GM21717 (cell line): ENCODE measurements around the gene ADAMTS4.

Experiments
- ATAC-seq: cut with Tn5 transposase; IDR thresholded peaks from one replicate; pipeline ENCODE4 v1.9.1; 2021; ENCODE audit warnings: mild to moderate bottlenecking, moderate library complexity; ENCODE audit not compliant: unreplicated experiment

Gene ADAMTS4

DNA sequence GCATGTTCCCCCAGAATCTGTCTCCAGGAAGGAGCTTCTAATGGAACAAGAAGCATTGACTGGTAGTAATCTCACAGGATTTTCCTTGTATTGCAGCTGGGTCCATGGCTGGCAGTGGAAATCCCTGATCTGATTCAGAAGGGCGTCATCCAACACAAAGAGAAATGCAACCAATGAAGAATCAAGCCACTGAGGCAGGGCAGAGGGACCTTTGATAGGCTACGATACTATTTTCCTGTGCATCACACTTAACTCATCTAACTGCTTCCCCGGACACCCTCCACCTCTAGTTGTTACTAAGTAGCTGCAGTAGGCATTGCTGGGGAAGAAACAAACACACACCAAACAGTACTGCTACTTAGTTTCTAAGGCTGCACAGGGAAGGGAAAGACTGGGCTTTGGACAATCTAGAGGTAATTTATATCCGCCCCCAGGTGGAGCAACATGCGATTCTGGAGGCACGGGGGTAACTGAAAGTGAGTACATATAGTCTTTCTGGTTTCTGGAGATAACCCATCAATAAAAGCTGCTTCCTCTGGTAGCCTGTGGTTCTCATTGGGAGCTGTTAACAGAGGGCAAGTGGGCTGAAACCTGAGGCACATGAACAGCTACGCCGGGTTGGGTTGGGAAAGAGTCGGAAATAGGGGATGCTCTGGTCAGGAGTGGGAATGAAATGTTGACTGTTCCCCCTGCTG is 40.4 kb downstream of the ADAMTS4 start:
- no peak for ATAC-seq

DNA sequence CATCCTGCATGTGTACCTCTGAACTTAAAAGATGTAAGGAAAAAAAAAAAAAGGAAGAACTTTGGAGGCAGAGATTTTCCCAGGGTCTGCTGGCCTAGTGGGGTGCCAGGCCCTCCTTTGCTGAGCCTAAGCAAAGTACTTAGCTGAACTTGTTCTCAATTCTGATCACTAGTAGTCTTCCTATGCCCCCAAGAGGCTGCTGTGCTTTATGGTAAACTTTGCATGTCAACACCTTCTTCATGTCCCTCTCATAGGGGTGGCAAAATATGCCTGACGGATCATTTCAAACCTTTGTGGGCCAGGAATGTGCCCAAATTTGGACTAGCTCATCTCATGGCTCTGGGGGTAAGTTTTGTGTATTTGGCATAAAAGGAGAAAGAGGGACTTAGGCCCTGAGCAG is 41.0 kb downstream of the ADAMTS4 start:
- no peak for ATAC-seq

- peak; percentile 68 for ATAC-seq
Measured at GRCh38 chr1:161153682-161154337, 45.0 kb downstream of the ADAMTS4 start, which contains the start of gene UFC1. Gene UFC1, plus strand, starts transcription at chr1:161153978. Its CDS starts 20 bp downstream, at chr1:161153998.

DNA sequence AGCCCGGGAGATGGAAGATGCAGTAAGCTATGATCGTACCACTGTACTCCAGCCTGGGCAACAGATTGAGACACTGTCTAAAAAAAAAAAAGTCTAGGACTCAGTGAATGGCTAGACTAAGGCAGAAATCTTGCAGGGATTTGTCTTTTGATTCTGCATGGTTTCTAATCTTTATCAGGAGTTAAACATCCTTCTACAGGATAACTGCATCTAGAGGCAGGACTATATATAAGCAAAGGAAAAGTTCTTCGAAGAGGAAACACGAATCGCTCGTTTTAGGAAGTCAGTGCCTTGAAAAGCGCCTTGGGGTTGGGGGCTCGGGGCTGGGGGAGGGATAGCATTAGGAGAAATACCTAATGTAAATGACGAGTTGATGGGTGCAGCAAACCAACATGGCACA is 45.7 kb downstream of the ADAMTS4 start:
- no peak for ATAC-seq

DNA sequence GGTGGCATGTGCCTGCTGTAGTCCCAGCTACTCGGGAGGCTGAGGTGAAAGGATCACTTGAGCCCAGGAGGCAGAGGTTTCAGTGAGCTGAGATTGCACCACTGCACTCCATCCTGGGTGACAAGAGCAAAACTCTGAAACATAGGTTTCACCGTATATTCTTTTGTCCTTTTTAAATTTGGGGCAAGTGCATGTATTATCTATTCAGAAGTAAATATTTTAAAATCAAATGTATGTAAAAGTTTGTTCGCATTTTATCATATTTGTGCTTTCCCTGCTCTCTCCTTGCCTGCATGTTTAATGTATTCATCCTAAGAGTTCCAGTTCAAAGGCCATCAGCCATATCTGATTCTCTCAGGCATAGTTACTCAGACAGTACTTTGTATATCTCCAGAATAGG is 53.0 kb downstream of the ADAMTS4 start:
- ATAC-seq = no peak

DNA sequence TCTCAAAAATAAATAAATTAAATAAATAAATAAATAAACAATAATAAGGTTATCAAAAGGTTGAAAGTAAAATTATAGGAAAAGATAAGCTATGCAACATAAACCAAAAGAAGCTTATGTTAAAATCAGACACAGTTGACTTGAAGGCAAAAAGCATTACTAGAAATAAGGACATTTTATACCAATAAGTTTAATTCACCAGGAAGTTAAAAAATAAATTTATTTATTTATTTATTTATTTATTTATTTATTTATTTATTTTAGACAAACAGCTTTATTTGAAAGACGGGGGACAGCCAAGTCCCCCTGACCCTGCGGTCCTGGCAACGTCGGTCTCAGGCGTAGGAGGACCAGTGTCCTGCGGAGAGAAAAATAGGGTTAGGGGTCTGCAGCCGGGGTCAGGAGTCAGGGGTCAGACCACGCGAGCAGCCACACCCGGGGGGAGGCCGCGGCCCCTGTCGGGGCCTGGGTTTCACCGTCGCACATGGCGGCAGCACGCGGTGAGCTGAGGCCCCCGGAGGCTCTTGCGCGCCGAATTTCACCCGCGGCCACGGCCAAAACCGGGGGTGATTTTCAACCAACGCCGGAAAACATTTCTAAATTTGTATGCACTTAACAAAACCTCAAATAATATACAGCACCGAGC is 58.0 kb downstream of the ADAMTS4 start:
- no peak for ATAC-seq

- ATAC-seq = no peak
Measured at GRCh38 chr1:161139766-161140165, 59.1 kb downstream of the ADAMTS4 start.

GRCh38 chr1:161138431-161138830 is 60.4 kb downstream of the ADAMTS4 start:
- ATAC-seq = no peak

GRCh38 chr1:161137881-161138280 is 61.0 kb downstream of the ADAMTS4 start:
- no peak for ATAC-seq
